Neural cell (in vitro differentiated cells): Measurements from ENCODE around the gene CRYGS.

ENCODE experiments used
- CTCF ChIP-seq: fragments of 450-650 bp; IDR thresholded peaks from 2 replicates; pipeline ENCODE4 v1.5.1; 2014; ENCODE audit warnings: antibody characterized with exemption, mild to moderate bottlenecking, moderate library complexity; ENCODE audit not compliant: poor library complexity, severe bottlenecking
- EP300 ChIP-seq: fragments of 450-650 bp; conservative IDR thresholded peaks from 2 replicates; pipeline ENCODE4 v1.6.1; 2014; ENCODE audit warnings: antibody characterized with exemption, mild to moderate bottlenecking, moderate library complexity; ENCODE audit not compliant: poor library complexity, severe bottlenecking
- EZH2 ChIP-seq: fragments of 200-600, 300-800 bp; shearing (Covaris generic), sonication (generic); IDR thresholded peaks from 2 replicates; pipeline ENCODE4 v1.6.1; 2014; ENCODE audit warnings: antibody characterized with exemption, low read length, borderline replicate concordance, mild to moderate bottlenecking; ENCODE audit not compliant: insufficient read depth, poor library complexity, severe bottlenecking
- MXI1 ChIP-seq: fragments of 450-650 bp; conservative IDR thresholded peaks from 2 replicates; pipeline ENCODE4 v1.6.1; 2014; ENCODE audit warnings: antibody characterized with exemption, mild to moderate bottlenecking; ENCODE audit not compliant: poor library complexity, severe bottlenecking
- POLR2AphosphoS5 ChIP-seq: IDR thresholded peaks from 2 replicates; pipeline ENCODE4 v1.6.1; 2012
- RAD21 ChIP-seq: fragments of 450-650 bp; conservative IDR thresholded peaks from 2 replicates; pipeline ENCODE4 v1.6.1; 2014; ENCODE audit warnings: antibody characterized with exemption, mild to moderate bottlenecking, moderate library complexity
- SMC3 ChIP-seq: fragments of 450-650 bp; conservative IDR thresholded peaks from 2 replicates; pipeline ENCODE4 v1.6.1; 2014; ENCODE audit warnings: antibody characterized with exemption, mild to moderate bottlenecking, moderate library complexity; ENCODE audit not compliant: poor library complexity
- TAF1 ChIP-seq: IDR thresholded peaks from 2 replicates; pipeline ENCODE4 v1.6.1; 2012; ENCODE audit warnings: low read depth
- TF ChIP-seq, protein P1 (sequence below): IDR thresholded peaks from 2 replicates; pipeline ENCODE4 v1.6.1; 2012; ENCODE audit warnings: borderline replicate concordance

GRCh38 chr3:186552408-186553031 is 8.3 kb upstream of the CRYGS start:
- TF ChIP-seq EZH2 = no peak
- no peak for TF ChIP-seq CTCF
- TF ChIP-seq POLR2AphosphoS5 = no peak
- TF ChIP-seq EP300 = no peak
- TF ChIP-seq, protein P1, sequence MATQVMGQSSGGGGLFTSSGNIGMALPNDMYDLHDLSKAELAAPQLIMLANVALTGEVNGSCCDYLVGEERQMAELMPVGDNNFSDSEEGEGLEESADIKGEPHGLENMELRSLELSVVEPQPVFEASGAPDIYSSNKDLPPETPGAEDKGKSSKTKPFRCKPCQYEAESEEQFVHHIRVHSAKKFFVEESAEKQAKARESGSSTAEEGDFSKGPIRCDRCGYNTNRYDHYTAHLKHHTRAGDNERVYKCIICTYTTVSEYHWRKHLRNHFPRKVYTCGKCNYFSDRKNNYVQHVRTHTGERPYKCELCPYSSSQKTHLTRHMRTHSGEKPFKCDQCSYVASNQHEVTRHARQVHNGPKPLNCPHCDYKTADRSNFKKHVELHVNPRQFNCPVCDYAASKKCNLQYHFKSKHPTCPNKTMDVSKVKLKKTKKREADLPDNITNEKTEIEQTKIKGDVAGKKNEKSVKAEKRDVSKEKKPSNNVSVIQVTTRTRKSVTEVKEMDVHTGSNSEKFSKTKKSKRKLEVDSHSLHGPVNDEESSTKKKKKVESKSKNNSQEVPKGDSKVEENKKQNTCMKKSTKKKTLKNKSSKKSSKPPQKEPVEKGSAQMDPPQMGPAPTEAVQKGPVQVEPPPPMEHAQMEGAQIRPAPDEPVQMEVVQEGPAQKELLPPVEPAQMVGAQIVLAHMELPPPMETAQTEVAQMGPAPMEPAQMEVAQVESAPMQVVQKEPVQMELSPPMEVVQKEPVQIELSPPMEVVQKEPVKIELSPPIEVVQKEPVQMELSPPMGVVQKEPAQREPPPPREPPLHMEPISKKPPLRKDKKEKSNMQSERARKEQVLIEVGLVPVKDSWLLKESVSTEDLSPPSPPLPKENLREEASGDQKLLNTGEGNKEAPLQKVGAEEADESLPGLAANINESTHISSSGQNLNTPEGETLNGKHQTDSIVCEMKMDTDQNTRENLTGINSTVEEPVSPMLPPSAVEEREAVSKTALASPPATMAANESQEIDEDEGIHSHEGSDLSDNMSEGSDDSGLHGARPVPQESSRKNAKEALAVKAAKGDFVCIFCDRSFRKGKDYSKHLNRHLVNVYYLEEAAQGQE = no peak
- TF ChIP-seq RAD21 = no peak
- TF ChIP-seq TAF1 = no peak
- TF ChIP-seq SMC3 = no peak
- no peak for TF ChIP-seq MXI1
